ENCODE measurements around the gene RNPEPL1. TPM values are rescaled to one million over a fixed set of nuclear protein-coding genes. Genes with fewer than 3 reads are reported as not detected.

Gene RNPEPL1
- total RNA-seq, 4 donors from 2014 or later: 49.1 to 127 (median 55.5) TPM

DNA sequence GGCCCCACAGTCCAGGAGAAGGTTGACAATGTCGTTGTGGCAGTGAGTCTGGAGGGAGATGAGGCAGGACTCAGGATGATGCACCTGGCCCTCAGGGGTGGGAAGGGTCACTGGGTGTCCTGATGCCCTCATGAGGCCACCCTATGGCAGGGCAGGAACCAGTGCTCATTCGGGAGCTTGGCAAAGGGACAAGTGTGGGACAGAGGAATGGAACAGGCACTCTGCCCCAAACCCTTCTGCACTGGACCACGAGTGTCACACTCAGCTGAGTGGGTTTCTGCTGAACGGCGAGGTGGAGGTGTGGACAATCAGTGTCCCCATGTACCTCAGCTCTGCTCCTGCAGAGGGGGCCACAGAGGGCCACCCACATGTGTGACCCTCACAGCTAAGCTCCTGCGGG, 42.5 kb upstream of the RNPEPL1 start:
- no peaks in the 10 kb centered on the region for H3K9me3 ChIP-seq
- no peak overlapping the region for H3K4me3 ChIP-seq
- peaks cover 0 to 74% of the 10 kb centered on the region in 2 donors for H3K36me3 ChIP-seq
- ATAC-seq: no peak
- no peaks in the 10 kb centered on the region for H3K4me1 ChIP-seq
- peaks cover 4% of the 10 kb centered on the region for H3K27me3 ChIP-seq
- no peak for TF ChIP-seq POLR2AphosphoS5 (IDR thresholded peaks at IDR 0.05)
- TF ChIP-seq EP300 (IDR thresholded peaks at IDR 0.05): no peak
- no peak for TF ChIP-seq CTCF (IDR thresholded peaks at IDR 0.05)
- no peak for TF ChIP-seq POLR2A (IDR thresholded peaks at IDR 0.05)
- no peak overlapping the region for H3K27ac ChIP-seq
- 90 to 100% methylated on average over 2 to 3 of the region's 6 CpGs for WGBS, 2 donors (ENCODE audit: low coverage in 1 of 2)

- WGBS, 2 donors (ENCODE audit: low coverage in 1 of 2): 85 to 100% methylated on average over 1 to 3 of the region's 4 CpGs
- Histone ChIP-seq H3K9me3 (peaks cover 0 to 6% (median 0%) of the 10 kb centered on the region in 3 donors), H3K4me3 (no peak overlapping the region), H3K27me3 (no peaks in the 10 kb centered on the region), H3K4me1 (no peaks in the 10 kb centered on the region), H3K36me3 (peaks cover 0 to 80% of the 10 kb centered on the region in 2 donors), H3K27ac (no peak overlapping the region)
- TF ChIP-seq POLR2AphosphoS5 (IDR thresholded peaks at IDR 0.05) (no peak), EP300 (IDR thresholded peaks at IDR 0.05) (no peak), POLR2A (IDR thresholded peaks at IDR 0.05) (no peak), CTCF (IDR thresholded peaks at IDR 0.05) (no peak)
- ATAC-seq: no peak
Observed at GRCh38 chr2:240526521-240526920, 41.8 kb upstream of the RNPEPL1 start.

- WGBS, 2 donors (ENCODE audit: low coverage in 1 of 2): 61 to 92% methylated on average over 3 of the region's 3 CpGs
- H3K4me3 ChIP-seq: no peak overlapping the region
- peaks cover 0 to 13% (median 0%) of the 10 kb centered on the region in 3 donors for H3K9me3 ChIP-seq
- H3K27me3 ChIP-seq: no peaks in the 10 kb centered on the region
- TF ChIP-seq POLR2AphosphoS5 (IDR thresholded peaks at IDR 0.05) (no peak), CTCF (IDR thresholded peaks at IDR 0.05) (no peak), EP300 (IDR thresholded peaks at IDR 0.05) (no peak), POLR2A (IDR thresholded peaks at IDR 0.05) (no peak)
- H3K36me3 ChIP-seq: peaks cover 0 to 80% of the 10 kb centered on the region in 2 donors
- H3K4me1 ChIP-seq: no peaks in the 10 kb centered on the region
- no peak overlapping the region for H3K27ac ChIP-seq
- ATAC-seq: no peak
Observed at GRCh38 chr2:240527153-240527750, 41.0 kb upstream of the RNPEPL1 start.

- H3K36me3 ChIP-seq: peaks cover 0 to 73% of the 10 kb centered on the region in 2 donors
- TF ChIP-seq CTCF (IDR thresholded peaks at IDR 0.05): no peak
- no peak for TF ChIP-seq POLR2AphosphoS5 (IDR thresholded peaks at IDR 0.05)
- TF ChIP-seq EP300 (IDR thresholded peaks at IDR 0.05): no peak
- TF ChIP-seq POLR2A (IDR thresholded peaks at IDR 0.05): no peak
- H3K27ac ChIP-seq: no peak overlapping the region
- no peaks in the 10 kb centered on the region for H3K27me3 ChIP-seq
- 100% methylated on average over 1 of the region's 13 CpGs for WGBS, 2 donors (ENCODE audit: low coverage in 1 of 2)
- H3K4me3 ChIP-seq: no peak overlapping the region
- ATAC-seq: no peak
- peaks cover 0 to 21% (median 0%) of the 10 kb centered on the region in 3 donors for H3K9me3 ChIP-seq
- no peaks in the 10 kb centered on the region for H3K4me1 ChIP-seq
Observed at GRCh38 chr2:240528406-240529040, 39.8 kb upstream of the RNPEPL1 start.
